ENCODE data around the gene CRB1. TPM values are rescaled to one million over a fixed set of nuclear protein-coding genes. Genes with fewer than 3 reads are reported as not detected.

Gene CRB1
- total RNA-seq, 1 experiment from 2014 or later = not detected

DNA sequence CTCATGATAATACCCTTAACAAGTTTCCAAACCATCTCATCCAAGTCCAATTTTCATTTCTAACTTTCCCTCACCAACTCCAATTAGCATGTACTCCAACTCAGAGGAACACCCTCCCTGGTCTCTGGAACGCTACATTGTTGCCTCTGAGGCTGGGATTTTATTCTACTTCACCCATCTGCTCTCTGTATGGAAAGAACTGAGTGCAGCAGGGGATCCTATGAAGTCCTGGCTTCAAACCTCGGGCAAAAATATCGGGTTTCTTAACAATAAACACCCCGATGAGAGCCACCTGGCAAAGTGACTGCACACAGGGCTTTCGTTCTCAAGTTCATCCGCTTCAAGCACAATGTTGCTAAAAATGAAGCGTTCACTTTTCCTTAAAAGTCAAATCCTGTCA lies 99.6 kb downstream of the CRB1 start:
- TF ChIP-seq CTCF (conservative IDR thresholded peaks at IDR 0.05) = no peak
- Mint-ChIP-seq H3K9me3 (no peaks in the 10 kb centered on the region), H3K4me1 (peaks cover 0 to 5% of the 10 kb centered on the region in 2 experiments; a peak in 2 of 4 replicates), H3K27me3 (ENCODE audit: low read depth) (no peaks in the 10 kb centered on the region), H3K4me3 (no peak overlapping the region), H3K36me3 (ENCODE audit: insufficient read depth in 1 of 3, low read depth in 3 of 3) (no peaks in the 10 kb centered on the region), H3K27ac (no peak overlapping the region)
- Histone ChIP-seq H2BK5ac (ENCODE audit: insufficient read length, low read length) (no peak overlapping the region), H2AFZ (ENCODE audit: low read length) (no peak overlapping the region), H2BK12ac (ENCODE audit: insufficient read length, low read depth, low read length) (no peak overlapping the region), H3K9me3 (ENCODE audit: control insufficient read depth, low read depth, low read length) (no peaks in the 10 kb centered on the region), H4K91ac (ENCODE audit: insufficient read length, low read depth, low read length) (no peak overlapping the region), H2AK5ac (ENCODE audit: insufficient read length, low read length) (no peak overlapping the region), H3K4me2 (ENCODE audit: insufficient read depth, insufficient read length, low read length) (no peak overlapping the region), H3K18ac (ENCODE audit: insufficient read length, low read depth, low read length) (no peak overlapping the region), H4K8ac (replicated peaks; ENCODE audit: insufficient read length, low read depth, low read length) (no peak overlapping the region), H3K79me2 (ENCODE audit: insufficient read depth, low read length) (no peaks in the 10 kb centered on the region), H3T11ph (ENCODE audit: low read length) (no peak overlapping the region), H3K23ac (ENCODE audit: insufficient read length, low read depth, low read length) (no peak overlapping the region), H3K4ac (ENCODE audit: low read depth, low read length) (no peak overlapping the region), H3K14ac (ENCODE audit: insufficient read depth, low read length) (no peak overlapping the region), H3K27ac (ENCODE audit: insufficient read length, low read depth, low read length) (no peak overlapping the region), H2BK15ac (ENCODE audit: low read depth, low read length) (no peak overlapping the region), H3K23me2 (ENCODE audit: insufficient read length, low read depth, low read length, poor library complexity, severe bottlenecking) (no peaks in the 10 kb centered on the region), H3K9ac (ENCODE audit: extremely low read depth, insufficient read length, low read length) (no peak overlapping the region), H3K4me1 (ENCODE audit: insufficient read depth, low read length) (no peaks in the 10 kb centered on the region), H3K56ac (ENCODE audit: insufficient read length, low read depth, low read length) (no peak overlapping the region), H4K20me1 (ENCODE audit: control insufficient read depth, insufficient read depth, insufficient read length) (no peaks in the 10 kb centered on the region), H2BK120ac (ENCODE audit: low read depth, low read length, poor library complexity, severe bottlenecking) (no peak overlapping the region), H3K79me1 (ENCODE audit: insufficient read depth, low read depth, low read length, poor library complexity, severe bottlenecking) (no peaks in the 10 kb centered on the region), H3K27me3 (ENCODE audit: insufficient read depth, low read length) (no peaks in the 10 kb centered on the region), H4K5ac (ENCODE audit: insufficient read length, low read depth, low read length) (no peak overlapping the region), H2BK20ac (ENCODE audit: low read depth, low read length, poor library complexity, severe bottlenecking) (no peak overlapping the region)
- no peak for DNase-seq
- no CpG with 5 or more reads among the region's 7 CpGs for WGBS (ENCODE audit: extremely low coverage, insufficient read length, low lambda C conversion rate)
